Astrocyte of the spinal cord (primary cell): ENCODE measurements around the gene SLC6A7.

Experiments
- DNase-seq: peaks from one replicate; pipeline ENCODE4 v3.0.0; 2011; ENCODE audit warnings: low read depth, low spot score
- H3K4me3 ChIP-seq: 2 replicates; pipeline ENCODE4 v1.5.1; 2011; ENCODE audit warnings: low read depth, mild to moderate bottlenecking, low read length, moderate library complexity
- in situ Hi-C: cut with HindIII; loops from 2 replicates; pipeline ENCODE4 v1.10.0; 2017; ENCODE audit warnings: low sequenced_read_pairs
- TF ChIP-seq, protein P1 (sequence below): IDR thresholded peaks from 2 replicates; pipeline ENCODE4 v1.5.1; 2012; ENCODE audit warnings: low read depth, mild to moderate bottlenecking, low read length, inconsistent platforms

The SLC6A7 gene

DNA sequence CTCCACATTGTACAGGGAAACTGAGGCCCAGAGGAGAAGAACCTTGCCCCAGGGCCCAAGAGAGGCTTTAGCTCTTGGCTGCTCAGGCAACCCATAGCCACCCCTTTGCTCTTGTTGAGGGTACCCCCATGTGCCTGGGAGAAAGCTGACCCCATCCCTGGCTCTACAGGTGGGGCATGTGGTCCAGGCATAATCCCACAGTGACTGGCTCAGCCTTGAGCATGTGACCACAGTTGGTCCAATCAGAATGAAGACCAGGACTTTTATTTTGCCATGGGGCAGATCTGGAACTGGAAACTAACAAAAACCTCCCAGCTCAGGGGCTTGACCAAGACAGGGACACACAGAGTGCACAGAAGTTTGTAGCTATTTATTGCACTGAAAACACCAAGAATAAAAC lies 29.3 kb downstream of the SLC6A7 start:
- no peak for DNase-seq
- in situ Hi-C loops, result no loop called here
- H3K4me3 ChIP-seq, result no peak overlapping the region
- TF ChIP-seq, protein P1, sequence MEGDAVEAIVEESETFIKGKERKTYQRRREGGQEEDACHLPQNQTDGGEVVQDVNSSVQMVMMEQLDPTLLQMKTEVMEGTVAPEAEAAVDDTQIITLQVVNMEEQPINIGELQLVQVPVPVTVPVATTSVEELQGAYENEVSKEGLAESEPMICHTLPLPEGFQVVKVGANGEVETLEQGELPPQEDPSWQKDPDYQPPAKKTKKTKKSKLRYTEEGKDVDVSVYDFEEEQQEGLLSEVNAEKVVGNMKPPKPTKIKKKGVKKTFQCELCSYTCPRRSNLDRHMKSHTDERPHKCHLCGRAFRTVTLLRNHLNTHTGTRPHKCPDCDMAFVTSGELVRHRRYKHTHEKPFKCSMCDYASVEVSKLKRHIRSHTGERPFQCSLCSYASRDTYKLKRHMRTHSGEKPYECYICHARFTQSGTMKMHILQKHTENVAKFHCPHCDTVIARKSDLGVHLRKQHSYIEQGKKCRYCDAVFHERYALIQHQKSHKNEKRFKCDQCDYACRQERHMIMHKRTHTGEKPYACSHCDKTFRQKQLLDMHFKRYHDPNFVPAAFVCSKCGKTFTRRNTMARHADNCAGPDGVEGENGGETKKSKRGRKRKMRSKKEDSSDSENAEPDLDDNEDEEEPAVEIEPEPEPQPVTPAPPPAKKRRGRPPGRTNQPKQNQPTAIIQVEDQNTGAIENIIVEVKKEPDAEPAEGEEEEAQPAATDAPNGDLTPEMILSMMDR, result no peak

DNA sequence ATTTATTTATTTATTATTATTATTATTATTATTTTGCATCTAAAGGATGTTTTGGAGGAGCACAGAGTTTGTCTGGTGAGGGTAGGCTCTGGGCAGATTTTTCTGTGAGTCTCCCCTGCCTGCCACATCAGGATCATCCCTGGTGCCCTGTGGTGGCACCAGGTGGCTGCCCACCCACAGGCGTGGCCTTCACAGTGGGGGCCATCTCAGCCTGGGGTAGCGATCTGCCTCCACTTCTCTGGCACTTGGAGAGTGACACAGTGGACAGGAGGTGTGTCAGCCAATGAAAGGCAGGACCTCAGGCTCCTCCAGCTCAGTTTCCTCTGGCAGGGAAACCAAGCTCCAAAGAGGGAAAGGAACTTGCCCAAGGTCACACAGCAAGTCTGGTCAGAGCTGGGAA lies 30.0 kb downstream of the SLC6A7 start:
- TF ChIP-seq, protein P1, result no peak
- H3K4me3 ChIP-seq, result no peak overlapping the region
- DNase-seq, result no peak
- in situ Hi-C loops, result no loop called here

DNA sequence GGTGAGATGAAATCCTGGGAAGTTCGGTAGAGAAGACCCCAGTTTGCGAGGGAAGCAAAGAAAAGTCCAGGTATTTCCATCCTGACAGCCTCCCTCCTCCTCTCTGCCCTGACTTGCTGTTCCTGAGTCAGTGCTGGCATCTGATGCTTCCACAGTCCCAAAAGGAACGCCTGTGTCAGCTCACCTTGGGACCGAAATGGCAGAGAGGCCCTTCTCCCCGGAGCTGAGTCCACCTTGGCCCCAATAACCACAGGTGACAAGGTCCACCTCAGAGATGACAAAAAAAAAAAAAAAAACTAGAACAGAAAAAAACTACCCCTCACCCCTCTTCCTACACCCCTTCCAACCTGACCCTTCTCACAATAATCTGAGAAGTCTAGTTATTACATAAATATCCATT lies 31.6 kb downstream of the SLC6A7 start:
- H3K4me3 ChIP-seq, result no peak overlapping the region
- DNase-seq, result no peak
- in situ Hi-C loops, result no loop called here
- TF ChIP-seq, protein P1, result no peak

DNA sequence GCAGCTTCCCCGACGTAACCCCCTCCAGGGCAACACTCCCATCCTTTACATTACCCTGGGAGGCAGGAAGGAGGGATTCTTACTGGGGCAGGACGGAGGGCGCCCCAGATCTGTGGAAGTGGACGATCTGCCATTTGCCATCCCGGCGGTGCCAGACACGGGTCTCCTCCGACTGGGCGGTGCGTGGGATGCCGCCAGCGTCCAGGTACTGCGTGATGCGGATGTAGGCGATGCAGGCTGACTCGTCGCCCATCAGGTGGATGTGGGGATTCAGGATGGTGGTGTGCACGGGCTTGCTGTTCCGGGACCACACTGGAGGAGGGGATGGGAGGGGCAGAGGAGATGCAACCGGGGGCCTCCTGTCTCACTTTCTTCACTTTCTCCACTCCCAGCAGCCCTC lies 33.0 kb downstream of the SLC6A7 start:
- no peak overlapping the region for H3K4me3 ChIP-seq
- DNase-seq, result no peak
- in situ Hi-C loops, result no loop called here
- TF ChIP-seq, protein P1, result no peak

DNA sequence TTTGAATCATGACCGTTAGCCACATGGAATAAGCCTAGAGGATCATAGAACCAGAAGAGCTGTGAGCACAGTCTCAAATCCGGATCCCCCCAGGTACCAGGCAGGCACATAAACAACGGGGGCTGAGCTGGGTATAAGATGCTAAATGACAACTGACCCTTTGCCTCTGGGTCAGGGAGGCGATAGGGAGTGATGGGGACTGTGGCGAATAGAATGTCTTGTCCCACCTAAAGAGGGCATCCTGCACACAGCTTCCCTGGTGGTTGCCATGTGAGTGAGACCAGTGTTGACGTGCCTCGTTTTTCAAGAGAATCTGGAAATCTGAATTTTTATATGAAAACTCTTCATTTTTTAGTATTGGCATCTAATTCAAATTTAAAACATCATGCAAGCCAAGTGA lies 33.6 kb downstream of the SLC6A7 start:
- TF ChIP-seq, protein P1, result no peak
- no peak for DNase-seq
- in situ Hi-C loops, result no loop called here
- H3K4me3 ChIP-seq, result no peak overlapping the region

DNA sequence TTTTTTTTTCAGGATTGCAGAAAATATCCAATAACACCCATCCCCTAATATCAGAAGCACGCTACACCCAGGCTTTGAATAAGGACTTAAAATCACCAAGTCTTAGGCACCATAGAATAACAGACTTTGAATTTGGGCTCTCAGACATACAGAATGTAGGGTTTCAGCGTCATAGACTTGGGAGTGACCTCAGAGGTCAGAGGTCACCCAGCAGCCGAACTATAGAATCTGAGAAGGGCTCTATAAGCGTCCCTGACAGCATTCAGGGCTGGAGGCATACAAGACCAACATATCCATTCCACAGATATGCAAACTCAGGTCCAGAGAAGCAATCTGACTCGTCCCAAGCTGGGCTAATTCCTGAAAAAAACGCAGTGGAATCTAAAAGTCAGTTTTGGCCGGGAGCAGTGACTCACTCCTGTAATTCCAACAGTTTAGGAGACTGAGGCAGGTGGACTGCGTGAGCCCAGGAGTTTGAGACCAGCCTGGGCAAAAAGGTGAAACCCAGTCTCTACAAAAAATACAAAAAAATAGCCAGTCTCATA lies 34.7 kb downstream of the SLC6A7 start:
- in situ Hi-C loops, result no loop called here
- no peak for DNase-seq
- TF ChIP-seq, protein P1, result no peak
- no peak overlapping the region for H3K4me3 ChIP-seq

DNA sequence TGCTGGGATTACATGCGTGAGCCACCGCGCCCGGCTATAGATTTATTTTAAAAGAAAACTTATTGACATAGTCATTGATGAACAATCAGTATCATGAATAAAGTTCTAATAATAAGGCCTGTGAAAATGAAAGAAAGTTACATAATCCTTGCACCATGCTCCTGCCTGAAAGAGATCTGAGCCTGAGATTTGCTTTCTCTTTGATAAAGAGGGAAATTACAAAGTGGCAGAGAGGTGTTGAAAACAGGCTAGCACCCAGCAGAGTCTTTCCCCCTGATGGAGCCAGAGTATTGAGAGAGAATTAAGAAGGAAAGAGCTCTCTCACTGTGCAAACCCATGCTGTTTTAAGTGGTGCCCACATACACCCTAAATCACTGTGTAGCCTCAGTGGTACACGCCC lies 37.2 kb downstream of the SLC6A7 start:
- DNase-seq, result no peak
- no peak overlapping the region for H3K4me3 ChIP-seq
- TF ChIP-seq, protein P1, result no peak
- in situ Hi-C loops, result no loop called here
